ENCODE data around the gene UMPS.
"Not testable (repeated sequence)": the region's sequence is repeated elsewhere in the genome, so short reads cannot be mapped to it uniquely, and the experiment has no call there.

Gene UMPS

GRCh38 chr3:124731760-124732159 is 1.5 kb downstream of the UMPS start:
- no peak for TF ChIP-seq CTCF (IDR thresholded peaks at IDR 0.05; ENCODE audit: control insufficient read depth, extremely low read depth, insufficient read depth)
- H3K4me3 ChIP-seq (ENCODE audit: low read depth, low read length) = peak overlapping the region; percentile 90
- DNase-seq (ENCODE audit: low read depth) = no peak

- DNase-seq (ENCODE audit: low read depth) = no peak
- TF ChIP-seq CTCF (IDR thresholded peaks at IDR 0.05; ENCODE audit: control insufficient read depth, extremely low read depth, insufficient read depth) = no peak
- no peak overlapping the region for H3K4me3 ChIP-seq (ENCODE audit: low read depth, low read length)
These were observed 10.8 kb downstream of the UMPS start for GRCh38 chr3:124741027-124741426.

GRCh38 chr3:124745756-124746155 is 15.5 kb downstream of the UMPS start:
- DNase-seq (ENCODE audit: low read depth) = no peak
- no peak overlapping the region for H3K4me3 ChIP-seq (ENCODE audit: low read depth, low read length)
- no peak for TF ChIP-seq CTCF (IDR thresholded peaks at IDR 0.05; ENCODE audit: control insufficient read depth, extremely low read depth, insufficient read depth)

GRCh38 chr3:124747111-124747981 is 17.1 kb downstream of the UMPS start:
- TF ChIP-seq CTCF (IDR thresholded peaks at IDR 0.05; ENCODE audit: control insufficient read depth, extremely low read depth, insufficient read depth) = no peak
- DNase-seq (ENCODE audit: low read depth) = no peak
- H3K4me3 ChIP-seq (ENCODE audit: low read depth, low read length) = no peak overlapping the region

GRCh38 chr3:124748560-124749198 is 18.4 kb downstream of the UMPS start:
- H3K4me3 ChIP-seq (ENCODE audit: low read depth, low read length) = no peak overlapping the region
- no peak for DNase-seq (ENCODE audit: low read depth)
- no peak for TF ChIP-seq CTCF (IDR thresholded peaks at IDR 0.05; ENCODE audit: control insufficient read depth, extremely low read depth, insufficient read depth)

GRCh38 chr3:124749877-124750276 is 19.6 kb downstream of the UMPS start:
- not testable (repeated sequence) for H3K4me3 ChIP-seq (ENCODE audit: low read depth, low read length); DNase-seq (ENCODE audit: low read depth)

GRCh38 chr3:124751501-124751900 is 21.2 kb downstream of the UMPS start:
- H3K4me3 ChIP-seq (ENCODE audit: low read depth, low read length) = no peak overlapping the region
- no peak for TF ChIP-seq CTCF (IDR thresholded peaks at IDR 0.05; ENCODE audit: control insufficient read depth, extremely low read depth, insufficient read depth)
- DNase-seq (ENCODE audit: low read depth) = no peak
